Mononuclear cell (primary cell): ENCODE data around the gene SDHAF2. TPM values are rescaled to one million over a fixed set of nuclear protein-coding genes. Genes with fewer than 3 reads are reported as not detected.
A peak's percentile ranks its signal among the peaks of the same experiment; 100 is the strongest.
"Not testable (repeated sequence)": the region's sequence is repeated elsewhere in the genome, so short reads cannot be mapped to it uniquely, and the experiment has no call there.

Source experiments
- H3K27me3 ChIP-seq: 2 replicates; pipeline ENCODE4 v1.6.0; 2011; ENCODE audit warnings: low read length, control low read depth; ENCODE audit not compliant: insufficient read depth
- H3K4me1 ChIP-seq: 2 replicates; pipeline ENCODE4 v1.5.1; 2011; ENCODE audit warnings: mild to moderate bottlenecking, low read length, control low read depth; ENCODE audit not compliant: insufficient read depth
- H3K4me3 ChIP-seq: 2 replicates; pipeline ENCODE4 v1.5.1; 2011; ENCODE audit warnings: mild to moderate bottlenecking, low read length, moderate library complexity
- H3K9me3 ChIP-seq: 2 replicates; pipeline ENCODE4 v1.5.1; 2011; ENCODE audit warnings: low read depth, mild to moderate bottlenecking, control low read depth, low read length
- total RNA-seq: library from RNA; depleted of rRNA; stranded (reverse); fragments of >200 nt; gene quantifications from one replicate; pipeline ENCODE4 v1.2.3, GENCODE V29; 2012

SDHAF2 gene
- total RNA-seq, 1 donor, result 52.2 TPM

DNA sequence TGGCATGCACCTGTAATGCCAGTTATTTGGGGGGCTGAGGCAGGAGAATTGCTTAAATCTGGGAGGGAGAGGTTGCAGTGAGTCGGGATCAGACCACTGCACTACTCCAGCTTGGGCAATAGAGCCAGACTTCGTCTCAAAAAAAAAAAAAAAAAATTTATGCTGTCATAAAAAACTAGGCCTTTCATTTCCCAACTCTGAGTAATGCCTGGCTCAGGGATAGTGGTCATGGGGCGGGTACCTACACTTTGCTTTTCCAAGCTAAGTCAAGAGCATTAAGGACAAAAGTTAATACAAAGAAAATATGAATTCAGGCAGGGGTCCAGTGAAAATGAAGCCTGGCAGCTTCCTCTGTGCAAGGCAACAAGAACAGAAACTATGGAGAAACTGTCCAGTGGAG, 16.4 kb upstream of the SDHAF2 start:
- Histone ChIP-seq H3K27me3 (no peaks in the 10 kb centered on the region), H3K9me3 (no peaks in the 10 kb centered on the region), H3K4me1 (peaks cover 15% of the 10 kb centered on the region), H3K4me3 (no peak overlapping the region)

DNA sequence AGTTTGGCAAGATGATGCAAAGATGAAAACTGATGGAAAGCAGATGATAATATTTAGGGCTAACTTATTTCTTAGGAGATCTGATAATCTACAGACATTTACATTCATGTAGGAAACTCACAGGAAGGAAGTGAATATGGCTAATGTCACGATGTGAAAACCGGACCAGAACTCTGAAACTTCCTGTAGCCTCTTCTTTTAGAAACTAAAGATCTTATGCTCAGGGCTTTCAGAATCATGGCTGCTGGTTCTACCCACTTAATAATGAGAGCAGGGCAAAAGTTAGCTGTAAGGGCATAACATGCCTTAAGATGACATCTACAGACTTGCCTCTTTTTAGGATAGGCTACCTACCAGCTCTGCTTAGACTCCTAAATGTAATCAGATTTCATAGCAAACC, 15.4 kb upstream of the SDHAF2 start:
- H3K27me3 ChIP-seq, result no peaks in the 10 kb centered on the region
- no peaks in the 10 kb centered on the region for H3K9me3 ChIP-seq
- H3K4me3 ChIP-seq, result no peak overlapping the region
- H3K4me1 ChIP-seq, result peaks cover 16% of the 10 kb centered on the region

DNA sequence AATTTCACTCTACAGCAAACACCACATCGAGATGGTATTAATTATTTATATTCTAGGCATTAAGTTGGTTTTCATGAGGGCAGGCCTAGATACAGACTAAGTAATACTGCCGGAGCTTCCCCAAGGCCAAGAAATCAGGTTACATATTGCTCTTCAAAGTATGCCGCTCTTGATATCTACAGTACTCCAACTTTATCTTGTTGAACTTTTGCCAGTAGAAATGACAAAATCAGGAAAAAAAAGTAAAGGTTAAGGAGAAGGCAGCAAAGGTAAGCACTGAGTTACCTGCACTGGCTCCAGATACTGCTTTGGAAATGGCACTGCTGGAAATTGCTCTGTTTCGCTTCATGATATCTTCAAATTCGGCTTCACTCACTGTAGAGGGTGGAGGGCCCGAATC, 14.5 kb upstream of the SDHAF2 start:
- no peaks in the 10 kb centered on the region for H3K27me3 ChIP-seq
- no peak overlapping the region for H3K4me3 ChIP-seq
- H3K9me3 ChIP-seq, result no peaks in the 10 kb centered on the region
- peaks cover 16% of the 10 kb centered on the region for H3K4me1 ChIP-seq

DNA sequence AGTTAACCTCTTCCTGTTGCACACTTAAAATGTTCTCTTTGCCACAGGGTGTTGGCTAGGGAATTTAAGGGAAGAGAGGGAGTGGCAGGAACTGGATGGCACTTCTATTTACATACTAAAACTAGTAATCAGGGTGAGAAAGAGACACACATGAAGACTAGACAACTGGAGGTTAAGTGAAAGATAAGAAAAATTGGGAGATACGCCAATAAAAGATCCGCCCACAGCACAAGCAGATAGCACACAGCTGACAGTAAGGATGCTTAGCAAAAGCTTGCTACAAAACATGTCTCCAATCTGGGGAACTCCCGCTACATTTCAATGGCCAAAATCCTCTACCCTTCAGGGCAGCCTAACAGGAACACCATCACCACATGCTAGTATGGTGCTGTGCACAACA, 13.0 kb upstream of the SDHAF2 start:
- no peak overlapping the region for H3K4me3 ChIP-seq
- H3K9me3 ChIP-seq, result no peaks in the 10 kb centered on the region
- no peaks in the 10 kb centered on the region for H3K27me3 ChIP-seq
- H3K4me1 ChIP-seq, result peaks cover 16% of the 10 kb centered on the region

DNA sequence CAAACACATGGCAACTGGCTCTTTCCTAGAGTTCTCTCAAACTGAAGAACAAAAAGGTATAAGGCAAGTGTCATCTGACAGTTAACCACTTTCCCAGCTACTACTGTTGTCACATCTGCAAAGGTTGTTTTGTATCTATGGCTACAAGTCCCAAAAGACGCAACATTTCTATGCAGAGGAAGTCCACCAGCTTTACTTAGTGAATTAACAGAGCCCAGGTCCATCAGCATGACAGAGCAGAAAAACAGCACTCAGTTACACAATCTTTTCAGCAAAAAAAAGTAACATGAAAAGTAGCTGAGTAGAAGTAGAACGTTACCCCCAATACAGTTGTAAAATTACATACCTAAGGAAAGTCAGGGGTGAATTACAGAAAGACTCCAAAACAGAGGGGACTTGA, 12.3 kb upstream of the SDHAF2 start:
- H3K4me1 ChIP-seq, result peaks cover 16% of the 10 kb centered on the region
- no peaks in the 10 kb centered on the region for H3K9me3 ChIP-seq
- no peak overlapping the region for H3K4me3 ChIP-seq
- H3K27me3 ChIP-seq, result no peaks in the 10 kb centered on the region

DNA sequence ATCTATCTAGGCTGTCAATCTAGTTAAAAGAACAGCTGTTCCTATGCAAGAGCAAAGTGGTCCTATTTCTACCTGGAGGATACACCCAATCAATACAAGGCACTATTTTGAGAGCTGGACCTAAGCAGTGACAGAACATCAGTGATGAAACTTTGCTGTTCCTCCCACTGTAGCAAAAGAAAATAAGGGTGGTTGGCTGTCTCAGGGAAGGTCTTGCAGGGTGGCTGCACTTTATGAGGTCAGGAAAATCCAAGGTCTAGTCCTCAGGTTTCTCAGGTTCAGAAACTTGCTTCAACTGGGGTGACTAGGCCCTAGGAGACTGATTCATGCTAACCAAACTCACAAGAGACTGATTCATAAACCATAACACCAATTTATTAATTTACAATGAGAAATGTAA, 11.8 kb upstream of the SDHAF2 start:
- Histone ChIP-seq H3K4me1 (peaks cover 16% of the 10 kb centered on the region), H3K9me3 (no peaks in the 10 kb centered on the region), H3K4me3 (no peak overlapping the region), H3K27me3 (no peaks in the 10 kb centered on the region)

DNA sequence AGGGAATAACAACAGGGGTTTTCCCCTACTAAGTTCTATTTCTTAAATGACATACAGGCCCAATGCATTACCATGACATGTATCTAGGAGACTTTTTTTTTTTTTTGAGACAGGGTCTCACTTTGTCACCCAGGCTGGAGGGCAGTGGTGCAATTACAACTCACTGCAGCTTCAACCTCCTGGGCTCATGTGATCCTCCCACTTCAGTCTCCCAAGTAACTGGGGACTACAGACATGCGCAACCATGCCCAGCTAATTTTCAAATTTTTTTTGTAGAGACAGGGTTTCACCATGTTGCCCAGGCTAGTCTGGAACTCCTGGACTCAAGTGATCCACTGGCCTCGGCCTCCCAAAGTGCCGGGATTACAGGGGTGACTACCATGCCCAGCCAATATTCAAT, 7.7 kb upstream of the SDHAF2 start:
- Histone ChIP-seq H3K4me1 (peaks cover 13% of the 10 kb centered on the region), H3K27me3 (no peaks in the 10 kb centered on the region), H3K4me3 (no peak overlapping the region), H3K9me3 (no peaks in the 10 kb centered on the region)

DNA sequence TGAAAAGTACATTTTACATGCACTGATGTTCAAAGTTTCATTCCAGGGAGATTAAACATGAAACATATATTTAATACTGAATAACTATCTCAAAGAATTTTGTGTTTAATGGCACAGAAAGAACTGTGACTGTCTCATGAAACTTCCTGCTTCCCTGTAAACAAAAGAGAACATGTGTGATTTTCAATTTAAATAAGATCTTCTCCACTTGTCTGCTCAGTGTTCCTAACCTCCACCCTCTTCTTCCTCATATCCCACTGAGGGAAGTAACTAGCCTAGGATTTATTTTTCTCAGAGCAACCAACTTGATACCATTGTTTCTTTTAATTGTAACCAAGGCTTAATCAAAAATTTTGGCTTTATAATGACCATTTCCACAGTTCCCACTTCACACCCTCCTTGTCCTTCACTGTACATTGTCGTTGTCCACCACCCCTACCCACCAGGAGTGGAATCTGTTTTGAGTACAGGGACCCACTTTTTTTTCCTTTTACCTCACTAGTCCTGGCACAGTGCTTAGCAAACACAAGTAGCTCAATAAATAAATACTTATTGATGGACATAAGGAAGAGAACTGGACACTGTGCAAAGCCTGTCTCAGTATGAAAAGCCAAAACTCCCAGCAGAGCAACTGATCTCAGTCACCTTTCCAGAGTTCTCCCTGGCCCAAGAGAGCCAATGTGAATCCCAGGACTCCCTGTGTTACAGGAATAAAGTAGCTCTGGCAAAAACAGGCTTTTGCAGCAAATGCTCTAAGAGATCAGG, 4.4 kb upstream of the SDHAF2 start:
- Histone ChIP-seq H3K4me1 (peaks cover 12% of the 10 kb centered on the region), H3K27me3 (no peaks in the 10 kb centered on the region), H3K4me3 (no peak overlapping the region), H3K9me3 (no peaks in the 10 kb centered on the region)

DNA sequence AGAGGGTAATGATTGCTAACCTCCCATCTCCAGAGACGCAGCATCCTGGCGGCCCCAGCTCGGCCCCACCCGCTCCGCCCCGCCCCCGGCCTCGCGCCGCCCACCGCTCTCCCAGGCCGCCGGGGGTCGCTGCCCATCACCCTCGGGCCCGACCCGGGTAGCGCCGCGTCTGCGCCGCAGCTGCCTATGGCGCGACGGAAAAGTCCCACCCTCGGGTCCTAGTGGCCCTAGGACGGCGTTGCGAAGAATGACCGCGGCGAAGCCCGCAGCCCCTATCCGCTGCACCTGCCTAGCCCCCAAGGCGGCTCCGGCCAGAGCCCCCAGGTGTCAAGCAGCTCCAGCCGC, 606 bp upstream of the SDHAF2 start:
- peak overlapping the region; percentile 97 for H3K4me3 ChIP-seq
- H3K9me3 ChIP-seq, result no peaks in the 10 kb centered on the region
- H3K27me3 ChIP-seq, result no peaks in the 10 kb centered on the region
- H3K4me1 ChIP-seq, result peaks cover 29% of the 10 kb centered on the region

DNA sequence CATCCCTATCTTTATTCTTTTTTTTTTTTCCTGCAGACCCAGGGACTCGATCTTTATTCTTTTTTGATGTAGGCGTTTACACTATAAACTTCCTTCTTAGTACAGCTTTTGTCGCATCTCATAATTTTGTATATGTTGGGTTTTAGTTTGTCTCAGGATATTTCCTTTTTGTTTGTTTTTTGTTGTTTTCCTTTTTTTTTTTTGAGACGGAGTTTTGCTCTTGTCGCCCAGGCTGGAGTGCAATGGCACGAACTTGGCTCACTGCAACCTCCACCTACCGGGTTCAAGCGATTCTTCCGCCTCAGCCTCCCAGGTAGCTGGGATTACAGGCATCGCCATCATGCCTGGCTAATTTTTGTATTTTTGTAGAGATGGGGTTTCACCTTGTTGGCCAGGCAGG, 915 bp downstream of the SDHAF2 start:
- not testable (repeated sequence) for H3K27me3 ChIP-seq, H3K9me3 ChIP-seq
- H3K4me1 ChIP-seq, result peaks cover 38% of the 10 kb centered on the region
- H3K4me3 ChIP-seq, result peak overlapping the region; percentile 97

DNA sequence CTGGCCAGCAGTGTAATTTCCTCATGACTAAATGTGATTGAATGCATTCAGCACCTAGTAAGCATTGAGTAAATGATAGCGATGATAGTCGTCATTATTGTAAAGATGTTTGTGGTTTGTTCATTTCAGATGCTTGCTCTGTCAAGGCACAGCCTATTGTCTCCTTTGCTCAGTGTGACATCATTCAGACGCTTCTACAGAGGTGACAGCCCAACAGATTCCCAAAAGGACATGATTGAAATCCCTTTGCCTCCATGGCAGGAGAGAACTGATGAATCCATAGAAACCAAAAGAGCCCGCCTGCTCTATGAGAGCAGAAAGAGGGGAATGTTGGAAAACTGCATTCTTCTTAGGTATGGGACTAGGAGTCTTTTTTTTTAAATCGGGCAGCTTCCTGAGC, 7.6 kb downstream of the SDHAF2 start:
- H3K27me3 ChIP-seq, result no peaks in the 10 kb centered on the region
- no peaks in the 10 kb centered on the region for H3K9me3 ChIP-seq
- H3K4me3 ChIP-seq, result no peak overlapping the region

DNA sequence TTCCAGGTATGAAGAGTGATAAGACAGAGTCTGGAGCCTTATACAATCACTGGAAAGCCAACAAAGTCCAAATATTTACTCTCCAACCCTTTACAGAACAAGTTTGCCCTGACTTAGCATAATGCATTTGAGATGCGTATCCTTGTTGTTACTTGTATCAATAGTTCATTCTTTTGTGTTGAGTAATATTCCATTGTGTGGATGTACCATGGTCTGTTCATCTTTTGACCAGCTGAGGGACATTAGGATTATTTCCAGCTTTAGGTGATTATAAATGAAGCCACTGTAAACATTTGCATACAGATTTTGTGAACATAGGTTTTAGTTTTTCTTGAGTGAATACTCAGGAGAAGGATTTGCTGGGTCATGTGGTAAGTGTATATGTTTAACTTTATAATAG, 9.7 kb downstream of the SDHAF2 start:
- H3K4me1 ChIP-seq, result peaks cover 14% of the 10 kb centered on the region
- H3K9me3 ChIP-seq, result no peaks in the 10 kb centered on the region
- H3K4me3 ChIP-seq, result no peak overlapping the region
- no peaks in the 10 kb centered on the region for H3K27me3 ChIP-seq

More for the DNA sequence above, 7.6 kb downstream of the SDHAF2 start:
- peaks cover 14% of the 10 kb centered on the region for H3K4me1 ChIP-seq

DNA sequence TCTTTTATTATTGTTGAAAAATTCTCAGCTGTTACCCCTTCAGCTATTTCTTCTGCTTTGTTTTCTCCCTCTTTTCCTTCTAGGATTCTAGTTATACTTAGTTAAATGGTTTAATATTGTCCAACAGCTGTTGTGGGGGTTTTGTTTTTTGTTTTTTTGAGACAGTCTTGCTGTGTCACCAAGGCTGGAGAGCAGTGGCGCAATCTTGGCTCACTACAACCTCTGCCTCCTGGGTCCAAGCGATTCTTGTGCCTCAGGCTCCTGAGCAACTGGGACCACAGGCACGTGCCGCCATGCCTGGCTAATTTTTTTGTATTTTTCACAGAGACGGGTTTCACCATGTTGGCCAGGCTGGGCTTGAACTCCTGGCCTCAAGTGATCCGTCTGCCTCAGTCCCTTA, 12.7 kb downstream of the SDHAF2 start:
- no peaks in the 10 kb centered on the region for H3K9me3 ChIP-seq

DNA sequence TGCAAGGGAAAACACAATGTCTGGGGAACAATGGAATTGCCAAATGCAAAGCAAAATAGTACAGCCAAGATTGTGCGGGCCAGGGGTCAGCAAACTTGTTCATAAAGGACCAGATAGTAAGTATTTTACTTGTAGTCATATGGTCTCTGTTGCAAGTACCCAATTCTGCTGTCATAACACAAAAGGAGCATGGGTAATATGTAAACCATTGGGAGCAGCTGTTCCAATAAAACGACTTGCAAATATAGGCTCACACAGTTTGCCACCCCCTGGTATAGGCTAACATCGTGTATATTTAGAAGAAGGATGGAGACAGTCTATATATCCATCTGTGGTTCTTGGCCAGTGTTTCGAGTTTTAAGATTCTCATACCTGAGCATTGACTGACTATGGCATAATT, 15.6 kb downstream of the SDHAF2 start:
- no peak overlapping the region for H3K4me3 ChIP-seq
- no peaks in the 10 kb centered on the region for H3K27me3 ChIP-seq
- no peaks in the 10 kb centered on the region for H3K9me3 ChIP-seq
- no peaks in the 10 kb centered on the region for H3K4me1 ChIP-seq

More for the DNA sequence above, 12.7 kb downstream of the SDHAF2 start:
- H3K4me1 ChIP-seq, result no peaks in the 10 kb centered on the region
- H3K4me3 ChIP-seq, result no peak overlapping the region
- H3K27me3 ChIP-seq, result no peaks in the 10 kb centered on the region

DNA sequence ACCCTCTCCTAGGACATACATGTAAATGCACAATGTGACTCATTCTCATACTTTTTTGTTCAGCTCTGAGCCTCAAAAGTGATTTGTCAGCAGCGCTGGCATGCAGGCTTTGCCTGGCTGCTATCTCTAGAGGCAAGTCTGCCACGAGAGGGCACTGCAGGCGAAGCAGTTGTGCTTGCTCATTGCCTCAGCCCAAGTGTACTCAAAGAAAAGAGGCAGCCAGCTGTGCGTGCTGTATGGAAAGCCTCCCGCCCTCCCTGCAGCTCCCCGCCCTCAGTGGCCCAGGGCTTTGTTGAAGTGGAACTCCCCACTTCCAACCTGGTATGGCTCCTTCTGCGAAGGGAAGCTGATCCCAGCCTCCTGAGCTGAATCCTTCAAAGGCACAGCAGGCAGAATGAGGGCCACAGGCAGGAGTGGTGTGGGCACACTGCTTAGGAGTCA, 16.3 kb downstream of the SDHAF2 start:
- H3K27me3 ChIP-seq, result no peaks in the 10 kb centered on the region

More for the DNA sequence above, 16.3 kb downstream of the SDHAF2 start:
- no peaks in the 10 kb centered on the region for H3K9me3 ChIP-seq
- no peaks in the 10 kb centered on the region for H3K4me1 ChIP-seq
- no peak overlapping the region for H3K4me3 ChIP-seq
